ENCODE results near the gene LYZ. TPM values are rescaled to one million over a fixed set of nuclear protein-coding genes. Genes with fewer than 3 reads are reported as not detected.
"Not testable (repeated sequence)": the region's sequence is repeated elsewhere in the genome, so short reads cannot be mapped to it uniquely, and the experiment has no call there.

LYZ gene
- polyA plus RNA-seq (ENCODE audit: insufficient read length) = 23.4 TPM

DNA sequence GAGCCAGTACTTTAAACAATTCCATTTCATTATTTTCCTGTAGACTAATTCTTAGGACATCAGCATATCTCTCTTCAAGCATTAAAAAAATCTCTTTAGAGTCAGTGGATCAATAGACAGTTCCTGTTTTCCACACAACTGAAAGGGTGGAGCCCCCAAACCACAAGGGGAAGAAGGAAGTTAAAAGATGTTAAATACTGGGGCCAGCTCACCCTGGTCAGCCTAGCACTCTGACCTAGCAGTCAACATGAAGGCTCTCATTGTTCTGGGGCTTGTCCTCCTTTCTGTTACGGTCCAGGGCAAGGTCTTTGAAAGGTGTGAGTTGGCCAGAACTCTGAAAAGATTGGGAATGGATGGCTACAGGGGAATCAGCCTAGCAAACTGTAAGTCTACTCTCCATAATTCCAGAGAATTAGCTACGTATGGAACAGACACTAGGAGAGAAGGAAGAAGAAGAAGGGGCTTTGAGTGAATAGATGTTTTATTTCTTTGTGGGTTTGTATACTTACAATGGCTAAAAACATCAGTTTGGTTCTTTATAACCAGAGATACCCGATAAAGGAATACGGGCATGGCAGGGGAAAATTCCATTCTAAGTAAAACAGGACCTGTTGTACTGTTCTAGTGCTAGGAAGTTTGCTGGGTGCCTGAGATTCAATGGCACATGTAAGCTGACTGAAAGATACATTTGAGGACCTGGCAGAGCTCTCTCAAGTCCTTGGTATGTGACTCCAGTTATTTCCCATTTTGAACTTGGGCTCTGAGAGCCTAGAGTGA, at the start of gene LYZ:
Gene LYZ, plus strand, starts transcription at position 220 of the 777 bp plus-strand sequence. Its CDS starts 28 bp downstream, at position 248.
- no peak for DNase-seq

DNA sequence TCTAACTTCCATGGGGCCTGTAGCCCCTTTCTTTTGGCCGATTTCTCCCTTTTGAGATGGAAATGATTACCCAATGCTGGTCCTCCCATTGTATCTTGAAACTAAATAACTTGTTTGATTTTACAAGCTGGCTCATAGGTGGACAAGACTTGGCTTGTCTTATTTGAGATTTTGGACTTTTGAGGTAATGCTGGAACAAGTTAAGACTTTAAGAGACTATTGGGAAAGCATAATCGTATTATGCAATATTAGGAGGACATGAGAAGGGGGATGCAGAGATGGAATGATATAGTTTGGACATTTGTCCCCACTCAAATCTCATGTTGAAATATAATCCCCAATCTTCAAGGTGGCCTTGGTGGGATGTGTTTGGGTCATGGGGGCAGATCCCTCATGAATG, 49.2 kb upstream of the LYZ start:
- no peak for DNase-seq

DNA sequence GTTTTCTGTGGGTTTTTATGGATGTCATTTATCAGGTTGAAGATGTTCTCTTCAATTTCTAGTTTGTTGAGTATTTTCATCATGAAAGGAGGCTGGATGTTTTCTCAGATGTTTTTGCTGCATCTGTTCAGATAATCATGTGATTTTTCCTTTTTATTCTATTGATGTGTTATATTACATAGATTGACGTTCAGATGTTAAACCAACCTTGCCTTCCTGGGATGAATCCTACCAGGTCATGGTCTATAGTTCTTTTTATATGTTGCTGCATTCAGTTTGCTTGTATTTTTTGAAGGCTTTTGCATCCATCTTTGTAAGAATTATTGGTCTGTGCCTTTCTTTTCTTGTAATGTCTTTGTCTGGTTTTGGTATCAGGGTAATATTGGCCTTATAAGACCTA, 43.9 kb upstream of the LYZ start:
- no peak for DNase-seq

DNA sequence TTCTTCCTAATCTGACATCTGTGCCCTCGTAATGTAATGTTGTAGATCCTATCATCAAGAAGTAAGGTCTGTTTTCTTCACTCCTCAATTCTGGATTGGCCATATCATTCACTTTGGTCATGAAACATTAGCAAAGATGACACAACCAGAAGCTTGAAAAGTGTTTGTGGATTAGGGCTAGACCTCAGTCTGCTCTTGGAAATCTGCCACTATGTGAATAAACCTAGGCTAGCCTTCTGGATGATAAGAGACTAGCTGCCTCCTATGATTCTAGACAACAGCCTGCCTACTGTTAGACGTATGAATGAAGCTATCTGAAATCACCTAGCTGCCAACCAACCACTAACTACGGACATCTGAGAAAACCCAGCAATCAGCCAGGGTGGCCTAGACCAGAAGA, 38.7 kb upstream of the LYZ start:
- DNase-seq = no peak

DNA sequence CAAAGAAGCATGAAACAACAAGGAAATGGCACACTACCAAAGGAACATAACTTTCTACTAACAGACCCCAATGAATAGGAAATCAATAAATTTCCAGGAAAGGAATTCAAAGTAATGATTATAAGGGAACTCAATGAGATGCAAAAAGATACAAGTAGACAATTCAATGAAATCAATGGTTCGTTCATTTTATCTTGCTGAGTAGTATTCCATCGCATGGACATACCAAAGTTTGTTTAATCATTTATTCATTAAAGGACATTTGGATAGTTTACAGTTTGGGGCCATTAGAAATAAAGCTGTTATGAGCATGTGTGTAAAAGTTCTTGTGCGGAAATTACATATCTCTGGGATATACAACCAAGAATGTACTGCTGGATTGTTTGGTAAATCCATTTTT, 35.0 kb upstream of the LYZ start:
- DNase-seq = no peak

DNA sequence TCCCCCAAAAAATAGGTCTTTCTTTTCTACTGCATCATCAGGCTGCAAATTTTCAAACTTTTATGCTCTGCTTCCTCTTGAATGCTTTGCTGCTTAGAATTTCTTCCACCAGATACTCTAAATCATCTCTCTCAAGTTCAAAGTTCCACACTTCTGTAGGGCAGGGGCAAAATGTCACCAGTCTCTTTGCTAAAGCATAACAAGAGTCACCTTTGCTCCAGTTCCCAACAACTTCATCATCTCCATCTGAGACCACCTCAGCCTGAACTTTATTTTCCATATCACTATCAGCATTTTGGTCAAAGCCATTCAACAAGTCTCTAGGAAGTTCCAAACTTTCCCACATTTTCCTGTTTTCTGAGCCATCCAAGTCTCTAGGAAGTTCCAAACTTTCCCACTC, 31.4 kb upstream of the LYZ start:
- not testable (repeated sequence) for DNase-seq

DNA sequence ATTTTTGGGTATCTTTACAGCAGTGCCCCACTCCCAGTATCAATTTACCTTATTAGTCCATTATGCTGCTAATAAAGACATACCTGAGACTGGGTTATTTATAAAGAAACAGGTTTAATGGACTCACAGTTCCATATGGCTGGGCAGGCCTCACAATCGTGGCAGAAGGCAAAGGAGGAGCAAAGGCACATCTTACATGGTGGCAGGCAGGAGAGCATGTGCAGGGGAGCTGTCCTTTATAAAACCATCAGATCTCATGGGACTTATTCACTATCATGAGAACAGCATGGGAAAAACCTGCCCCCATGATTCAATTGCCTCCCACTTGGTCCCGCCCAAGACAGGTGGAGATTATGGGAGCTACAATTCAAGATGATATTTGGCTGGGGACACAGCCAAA, 30.9 kb upstream of the LYZ start:
- DNase-seq = not testable (repeated sequence)

DNA sequence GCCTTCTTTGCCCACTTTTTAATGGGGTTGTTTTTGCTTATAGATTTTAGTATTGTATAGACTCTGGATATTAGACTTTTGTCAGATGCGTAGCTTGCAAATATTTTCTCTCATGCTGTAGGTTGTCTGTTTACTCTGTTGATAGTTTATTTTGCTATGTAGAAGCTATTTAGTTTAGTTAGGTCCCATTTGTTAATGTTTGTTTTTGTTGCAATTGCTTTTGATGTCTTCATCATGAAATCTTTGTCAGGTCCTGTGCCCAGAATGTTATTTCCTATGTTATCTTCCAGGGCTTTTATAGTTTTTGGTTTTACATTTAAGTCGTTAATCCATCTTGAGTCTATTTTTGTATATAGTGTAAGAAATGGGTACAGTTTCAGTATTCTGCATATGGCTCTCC, 30.0 kb upstream of the LYZ start:
- no peak for DNase-seq

DNA sequence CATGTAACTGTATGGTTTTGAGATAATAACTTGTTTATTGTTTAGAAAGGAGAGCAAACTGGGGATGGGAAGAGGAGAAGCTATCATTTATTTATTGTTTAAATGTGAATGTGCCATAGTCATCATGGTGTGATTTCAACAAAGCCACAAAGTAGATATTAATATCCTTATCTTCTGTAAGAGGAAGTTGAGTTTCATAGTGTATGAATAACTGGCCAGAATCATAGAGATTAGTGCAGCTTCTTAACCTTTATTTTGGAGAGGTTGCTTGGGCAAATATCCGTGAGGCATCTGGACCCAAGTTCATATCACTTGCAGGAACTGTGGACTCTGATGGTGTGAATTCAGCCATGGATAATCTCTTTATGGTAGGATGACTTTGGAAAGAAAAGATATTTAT, 26.8 kb upstream of the LYZ start:
- no peak for DNase-seq

DNA sequence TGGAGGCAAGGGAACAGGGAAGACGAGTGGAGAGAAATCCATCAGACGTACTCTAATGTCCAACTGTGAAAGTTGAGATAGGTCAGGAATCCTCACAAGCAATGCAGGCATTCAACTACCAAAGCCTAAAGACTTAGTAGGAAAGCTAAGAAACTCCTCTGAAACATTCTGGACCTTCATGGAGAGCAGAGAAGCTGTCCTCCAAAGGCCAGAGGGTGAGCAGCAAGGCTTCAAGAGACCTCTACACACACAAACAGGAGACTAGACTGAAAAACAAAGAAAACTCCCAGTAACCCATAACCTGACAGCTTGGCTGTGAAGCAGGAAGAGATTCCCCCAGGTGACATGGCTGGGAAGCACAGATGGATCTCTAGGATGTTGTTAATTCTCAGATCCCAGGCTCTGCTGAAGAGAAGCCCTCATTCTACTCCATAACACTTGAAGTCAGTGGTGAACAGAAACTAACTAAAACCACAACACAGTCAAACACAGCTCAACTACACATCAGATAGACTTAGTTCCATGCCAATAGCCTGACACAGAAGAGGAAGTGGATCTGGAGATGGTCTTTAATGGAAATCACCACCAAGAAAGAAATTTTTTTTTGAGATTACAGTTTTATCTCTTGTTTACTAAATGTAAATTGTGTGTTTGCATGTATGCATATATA, 23.2 kb upstream of the LYZ start:
- DNase-seq = no peak

DNA sequence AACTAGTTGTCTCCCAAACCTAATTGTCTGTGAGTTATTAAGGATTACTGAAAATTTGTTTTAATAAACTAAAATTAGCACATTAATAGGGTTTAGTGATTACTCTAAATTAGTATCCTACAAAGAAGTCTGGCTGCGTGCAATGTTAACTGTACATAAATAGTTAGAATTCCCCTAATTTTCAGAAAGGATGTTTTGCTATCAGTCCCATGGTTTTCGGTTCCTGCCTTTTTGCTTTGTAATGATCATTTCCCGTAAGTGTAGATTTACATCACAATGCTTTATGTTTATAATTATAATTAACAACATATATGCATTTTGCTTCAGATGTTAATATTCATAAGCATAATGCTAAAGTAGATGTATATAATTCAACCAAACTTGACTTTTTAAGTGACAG, 19.8 kb upstream of the LYZ start:
- no peak for DNase-seq

DNA sequence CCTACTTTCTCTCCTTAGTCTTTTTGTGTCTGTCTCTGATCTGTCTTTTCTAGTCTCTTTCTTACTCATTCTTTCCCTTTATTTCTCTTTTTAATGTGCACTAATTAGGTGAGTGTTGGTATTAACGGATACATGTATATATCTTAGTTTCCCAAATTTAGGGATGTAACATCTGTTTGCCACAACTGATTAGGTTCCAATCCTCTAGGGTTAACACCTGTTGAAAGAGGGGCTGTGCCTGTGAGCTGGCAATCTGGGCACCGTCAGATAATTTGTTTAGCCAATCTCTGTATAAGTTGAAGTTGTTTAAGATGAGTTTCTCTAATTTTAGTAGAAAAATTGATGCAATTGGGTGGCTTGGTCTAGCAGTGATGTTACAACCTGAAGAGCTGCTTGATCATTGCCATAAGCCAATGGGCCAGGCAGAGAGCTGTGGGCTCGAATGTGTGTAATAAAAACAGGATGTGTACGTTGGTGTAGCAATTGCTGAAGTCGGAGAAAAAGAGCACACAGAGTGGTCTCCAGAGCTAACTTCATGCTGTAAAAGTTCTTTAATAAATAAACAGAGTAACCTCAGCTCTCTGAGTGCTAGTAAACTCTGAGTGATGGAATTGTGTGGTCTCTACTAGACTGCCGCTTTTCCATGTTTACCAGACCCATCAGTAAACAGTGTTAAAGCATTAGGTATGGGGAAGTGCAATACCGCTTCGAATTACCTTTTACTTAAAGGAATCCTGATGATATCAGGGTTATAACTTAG, 18.3 kb upstream of the LYZ start:
- no peak for DNase-seq

DNA sequence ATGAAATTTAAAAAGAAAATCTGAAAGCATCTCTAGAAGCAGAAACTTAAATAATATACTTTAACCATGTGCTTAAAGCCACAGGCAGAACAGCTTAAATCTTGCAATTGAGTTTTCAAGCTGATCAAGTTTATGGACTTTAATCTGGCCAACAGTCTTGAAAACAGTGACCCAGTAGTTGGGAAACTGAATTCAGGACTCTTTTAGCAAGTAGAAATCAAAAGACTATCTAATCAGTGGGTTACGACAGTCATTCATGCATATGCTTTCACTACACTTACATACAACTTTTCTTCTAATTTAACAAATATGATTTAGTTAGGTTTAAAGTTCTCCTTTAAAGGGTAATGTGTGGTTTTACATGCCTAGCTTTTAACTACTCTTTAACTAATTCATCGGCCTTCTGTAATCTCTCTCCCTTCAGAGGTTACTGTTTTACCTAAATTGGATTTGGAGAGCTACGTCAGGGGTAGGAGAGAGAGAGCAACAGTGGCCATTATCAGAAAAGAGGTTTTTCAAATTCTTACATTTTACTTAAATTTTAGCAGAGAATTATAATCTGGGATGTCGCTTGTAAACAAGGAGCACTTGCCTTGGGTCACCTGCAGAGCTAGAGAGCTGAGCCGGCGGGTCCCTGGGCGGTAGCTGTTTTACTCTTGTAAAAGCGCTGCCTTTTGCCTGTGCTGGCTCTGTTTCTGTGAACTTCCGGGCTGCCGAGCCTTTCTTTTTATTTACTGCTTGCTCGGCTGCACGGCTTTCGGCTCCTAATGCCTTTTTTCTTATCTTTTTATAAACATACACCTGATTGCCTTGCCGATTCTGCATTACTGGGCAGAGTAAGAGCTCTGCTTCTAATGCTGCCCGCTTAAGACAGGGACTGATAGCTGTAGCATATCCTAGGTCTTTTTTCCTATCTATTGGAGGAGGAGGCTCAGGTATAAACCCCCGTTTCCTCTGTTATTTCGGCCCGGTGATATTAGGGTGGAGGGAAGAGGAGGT, 17.4 kb upstream of the LYZ start:
- DNase-seq = no peak

DNA sequence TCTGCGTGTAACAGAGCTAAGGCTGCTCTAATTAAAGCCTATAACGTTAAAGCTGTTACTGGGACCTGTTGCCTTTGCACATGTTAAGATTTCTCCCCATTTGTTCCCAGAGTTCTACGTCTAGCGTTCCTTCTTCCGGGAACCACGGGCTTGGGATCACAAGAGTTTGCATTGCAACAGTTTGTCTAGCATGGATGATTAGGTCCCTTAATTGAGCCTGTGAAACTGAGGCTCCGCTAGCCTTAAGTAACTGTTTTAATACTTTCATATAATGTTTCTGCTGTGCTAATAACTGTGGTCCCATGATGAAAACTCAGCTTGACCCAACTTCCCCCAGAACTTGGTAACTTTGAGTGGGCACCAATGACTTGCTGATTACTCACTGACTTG, 16.7 kb upstream of the LYZ start:
- no peak for DNase-seq

DNA sequence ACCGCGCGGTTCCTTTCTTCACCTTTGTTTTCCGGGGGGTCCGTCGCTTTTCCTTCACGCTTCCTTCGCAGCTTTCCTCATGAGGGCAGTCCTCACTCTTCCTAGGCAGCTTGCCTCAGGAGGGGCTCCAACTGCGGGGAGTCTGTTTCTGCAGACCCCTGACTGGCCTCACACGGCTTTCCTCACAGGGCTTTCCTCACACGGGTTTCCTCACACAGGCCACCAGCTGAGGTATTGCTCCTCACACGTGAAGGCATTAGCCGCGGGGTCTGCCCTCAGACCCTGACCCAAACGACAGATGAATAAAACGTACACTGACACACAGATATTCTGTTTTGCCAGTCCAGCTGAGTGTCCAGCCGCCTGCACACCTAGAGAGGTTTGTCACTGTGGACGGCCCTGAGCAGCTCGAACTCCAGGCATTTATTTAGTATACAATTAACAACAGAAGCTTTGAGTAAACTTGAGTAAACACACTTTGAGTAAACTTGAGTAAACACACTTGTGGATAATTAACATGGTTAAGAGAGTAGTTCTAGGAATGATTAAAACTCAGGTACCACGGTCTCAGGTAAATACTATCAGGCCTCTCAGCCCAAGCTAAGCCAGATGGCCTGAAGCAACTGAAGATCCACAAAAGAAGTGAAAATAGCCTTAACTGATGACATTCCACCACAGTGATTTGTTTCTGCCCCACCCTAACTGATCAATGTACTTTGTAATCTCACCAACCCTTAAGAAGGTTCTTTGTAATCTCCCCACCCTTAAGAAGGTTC, 16.1 kb upstream of the LYZ start:
- no peak for DNase-seq

DNA sequence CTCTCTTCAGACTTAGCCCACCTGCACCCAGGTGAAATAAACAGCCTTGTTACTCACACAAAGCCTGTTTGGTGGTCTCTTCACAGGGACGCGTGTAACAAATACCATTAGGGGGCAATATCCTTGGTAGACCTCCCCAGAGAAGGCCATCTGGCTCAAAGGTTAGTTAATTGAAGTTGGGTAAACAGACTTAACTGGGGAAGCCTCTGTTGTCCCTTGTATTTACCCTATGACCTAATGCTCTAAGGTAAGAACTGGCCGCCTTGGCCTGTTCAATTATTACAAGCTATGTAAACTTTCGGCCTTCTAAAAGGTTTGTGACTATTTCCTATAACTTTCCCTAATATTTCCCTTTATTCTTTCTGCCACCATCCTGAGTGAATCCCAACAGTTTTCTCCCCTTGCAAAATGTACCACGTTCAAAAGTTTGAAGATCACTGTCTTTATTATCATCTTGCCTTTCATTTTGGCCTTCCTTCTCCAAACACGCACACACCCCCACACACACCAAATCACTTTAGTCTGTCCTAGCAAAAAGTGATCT, 15.3 kb upstream of the LYZ start:
- no peak for DNase-seq

DNA sequence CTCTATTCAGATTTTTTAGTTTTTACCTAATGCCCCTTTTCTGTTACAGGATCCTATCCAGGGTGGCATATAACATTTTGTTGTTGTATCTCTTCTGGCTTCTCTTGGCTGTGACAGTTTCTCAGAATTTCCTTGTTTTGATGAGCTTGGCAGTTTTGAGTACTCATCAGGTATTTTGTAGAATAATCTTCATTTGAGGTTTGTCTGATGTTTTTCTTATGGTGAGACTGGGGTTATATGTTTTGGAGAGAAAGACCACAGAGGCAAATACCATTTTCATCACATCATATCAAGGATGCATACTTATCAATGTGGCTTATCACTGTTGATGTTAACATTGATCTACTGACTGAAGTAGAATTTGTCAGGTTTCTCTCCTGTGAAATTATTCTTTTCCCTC, 14.0 kb upstream of the LYZ start:
- DNase-seq = no peak

DNA sequence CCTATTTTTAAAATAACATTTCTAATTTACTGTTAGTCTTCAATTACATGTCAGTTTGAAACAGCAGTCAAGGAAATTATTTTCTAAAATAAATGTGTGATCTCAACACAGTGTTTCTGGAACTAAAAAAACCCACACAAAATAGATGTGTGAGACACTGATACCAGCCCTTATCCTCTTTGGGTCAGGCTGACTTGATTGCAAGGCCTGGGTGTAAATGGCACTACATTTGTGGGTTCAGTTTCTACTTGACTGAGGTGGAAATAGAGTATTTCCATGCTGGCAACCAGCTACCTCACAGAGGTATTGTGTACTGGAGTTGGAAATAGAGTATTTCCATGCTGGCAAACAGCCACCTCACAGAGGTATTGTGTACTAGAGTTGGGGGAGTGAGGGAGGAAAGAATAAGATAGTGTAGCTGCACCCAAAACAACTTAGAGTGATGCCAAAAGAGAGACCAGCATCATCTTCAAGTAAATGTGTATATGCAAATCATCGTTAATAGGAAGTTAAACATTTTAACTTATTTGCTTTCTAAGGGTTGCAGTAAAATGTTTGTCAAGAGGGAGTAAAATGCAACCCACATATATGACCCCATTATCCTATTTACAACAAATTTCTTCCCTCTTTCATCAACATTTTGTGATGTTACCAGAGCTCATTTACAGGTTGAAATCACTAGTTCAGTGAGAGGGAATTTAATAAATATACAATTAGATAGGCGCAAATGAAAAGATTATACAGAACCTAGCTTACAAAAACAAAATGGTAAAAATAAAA, 10.7 kb upstream of the LYZ start:
- no peak for DNase-seq

DNA sequence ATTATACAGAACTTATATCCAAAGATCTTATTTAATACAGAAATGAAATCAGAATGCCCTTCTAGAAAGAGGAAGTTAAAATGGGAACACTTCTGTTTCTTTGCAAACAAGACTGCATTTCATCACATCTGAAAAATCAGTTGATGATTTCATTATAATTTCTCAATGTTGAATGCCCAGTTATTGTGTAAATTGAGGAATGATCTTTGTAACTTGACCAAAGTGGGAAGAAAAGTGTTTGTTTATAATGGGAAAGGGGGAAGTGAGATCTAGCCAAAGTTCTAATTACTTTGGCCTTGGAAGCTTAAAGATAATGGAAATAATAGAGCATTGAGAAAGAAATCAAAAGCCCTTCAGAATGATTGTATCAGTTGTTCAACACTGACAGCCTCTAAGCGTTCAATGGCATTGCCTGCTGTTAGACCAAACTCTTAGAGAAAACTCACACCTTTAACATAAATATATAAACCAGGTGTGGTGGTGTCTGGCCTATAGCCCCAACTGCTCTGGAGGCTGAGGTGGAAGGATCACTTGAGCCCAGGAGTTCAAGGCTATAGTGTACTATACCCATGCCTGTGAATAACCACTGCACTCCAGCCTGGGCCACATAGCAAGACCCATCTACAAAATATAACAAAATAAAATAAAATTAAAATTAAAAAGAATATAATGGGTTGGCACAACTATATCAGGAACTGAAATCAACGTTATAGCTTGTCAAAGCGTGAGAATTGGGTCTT, 9.9 kb upstream of the LYZ start:
- DNase-seq = no peak

DNA sequence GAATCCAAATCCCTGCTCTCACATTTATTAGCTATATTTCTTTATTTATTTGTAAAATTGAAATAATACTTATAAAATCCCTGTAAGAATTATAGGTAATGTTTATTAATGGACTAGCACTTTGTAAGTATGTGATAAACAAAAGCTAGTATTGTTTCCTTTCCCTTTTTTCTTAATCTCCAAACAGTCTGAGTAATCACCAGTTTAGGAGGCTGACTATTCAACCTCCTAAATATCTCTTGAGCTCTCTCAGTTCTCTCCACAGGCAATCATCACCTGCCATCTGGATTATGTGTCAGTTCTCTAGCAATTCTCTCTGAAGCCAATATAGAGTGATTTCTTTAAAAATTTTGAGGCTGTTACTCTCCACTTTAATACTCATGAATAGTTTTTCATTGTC, 9.2 kb upstream of the LYZ start:
- no peak for DNase-seq

Data from hindlimb muscle (tissue), 1 donor.